ENCODE measurements around the gene ETNPPL.

The ETNPPL gene

DNA sequence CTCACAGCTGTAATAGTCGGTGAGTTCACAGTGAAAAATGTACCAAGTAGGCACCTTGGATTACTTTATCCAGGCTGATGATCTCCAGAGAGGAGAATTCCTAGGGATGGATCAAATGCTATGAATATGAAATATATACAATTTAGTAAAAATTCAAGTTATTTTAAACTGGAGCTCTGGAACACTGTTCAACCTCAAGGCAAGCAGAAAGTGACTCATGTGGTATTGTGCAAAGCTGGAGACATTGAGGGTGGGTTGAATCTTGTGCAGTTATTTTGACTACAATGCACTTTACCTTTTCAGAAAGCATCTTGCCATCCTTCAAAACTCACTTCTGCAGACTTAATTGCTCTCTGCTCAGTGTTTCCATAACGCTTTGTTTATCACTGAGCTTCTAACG lies 69.0 kb downstream of the ETNPPL start:
- DNase-seq = no peak

- no peak for DNase-seq
Observed at GRCh38 chr4:108693211-108693610, 69.6 kb downstream of the ETNPPL start.
